Activated effector memory CD4-positive, alpha-beta T cell treated with anti-CD3 and anti-CD28 coated beads, Interleukin-2, amount 50 U/mL, for 16 hours (primary cell): ENCODE results near the gene AMOT.
"Not testable (repeated sequence)": the region's sequence is repeated elsewhere in the genome, so short reads cannot be mapped to it uniquely, and the experiment has no call there.

Experiments used
- DNase-seq: peaks from one replicate; pipeline ENCODE4 v3.0.0-alpha.2; 2020

The AMOT gene

GRCh38 chrX:112840382-112841113 lies at the start of gene AMOT:
TSS of gene AMOT (minus strand) at chrX:112840831. CDS start at chrX:112823126, 17,705 bp downstream.
- DNase-seq = peak; percentile 87

GRCh38 chrX:112889400-112889799 lies 48.8 kb upstream of the AMOT start:
- DNase-seq = no peak

- no peak for DNase-seq
Measured at GRCh38 chrX:112888916-112889315, 48.3 kb upstream of the AMOT start.

GRCh38 chrX:112877771-112878173 lies 37.1 kb upstream of the AMOT start:
- DNase-seq = no peak

GRCh38 chrX:112874614-112875013 lies 34.0 kb upstream of the AMOT start:
- DNase-seq = no peak

- no peak for DNase-seq
Measured at GRCh38 chrX:112874175-112874574, 33.5 kb upstream of the AMOT start.

- no peak for DNase-seq
Measured at GRCh38 chrX:112868586-112868985, 28.0 kb upstream of the AMOT start.

- DNase-seq = no peak
Measured at GRCh38 chrX:112867570-112867969, 26.9 kb upstream of the AMOT start.

- no peak for DNase-seq
Measured at GRCh38 chrX:112866175-112866574, 25.5 kb upstream of the AMOT start.

- DNase-seq = no peak
Measured at GRCh38 chrX:112865464-112866025, 24.9 kb upstream of the AMOT start.

- DNase-seq = no peak
Measured at GRCh38 chrX:112863850-112864249, 23.2 kb upstream of the AMOT start.

GRCh38 chrX:112857478-112857878 lies 16.8 kb upstream of the AMOT start:
- no peak for DNase-seq

GRCh38 chrX:112854901-112855300 lies 14.3 kb upstream of the AMOT start:
- not testable (repeated sequence) for DNase-seq

GRCh38 chrX:112852851-112853250 lies 12.2 kb upstream of the AMOT start:
- no peak for DNase-seq

- no peak for DNase-seq
Measured at GRCh38 chrX:112851806-112852205, 11.2 kb upstream of the AMOT start.

- no peak for DNase-seq
Measured at GRCh38 chrX:112851161-112851779, 10.6 kb upstream of the AMOT start.

- no peak for DNase-seq
Measured at GRCh38 chrX:112849016-112849415, 8.4 kb upstream of the AMOT start.

- no peak for DNase-seq
Measured at GRCh38 chrX:112846782-112847181, 6.2 kb upstream of the AMOT start.

GRCh38 chrX:112846187-112846586 lies 5.6 kb upstream of the AMOT start:
- no peak for DNase-seq

- DNase-seq = no peak
Measured at GRCh38 chrX:112844250-112844649, 3.6 kb upstream of the AMOT start.

- no peak for DNase-seq
Measured at GRCh38 chrX:112841820-112842157, 1.2 kb upstream of the AMOT start.

GRCh38 chrX:112841114-112841819 lies 636 bp upstream of the AMOT start:
- peak; percentile 90 for DNase-seq

- DNase-seq = no peak
Measured at GRCh38 chrX:112839856-112840255, 775 bp downstream of the AMOT start.

- DNase-seq = no peak
Measured at GRCh38 chrX:112837531-112837930, 3.1 kb downstream of the AMOT start.
